WERI-Rb-1 (cell line): ENCODE data around the gene RAB33B.

ENCODE experiments used
- DNase-seq: peaks from one replicate; pipeline ENCODE4 v3.0.0-alpha.2; 2020
- H3K27ac ChIP-seq: fragments of 250-450 bp; sonication (Bioruptor Pico); 2 replicates; pipeline ENCODE4 v1.5.1; 2020; ENCODE audit warnings: mild to moderate bottlenecking, moderate library complexity
- H3K27me3 ChIP-seq: fragments of 250-450 bp; sonication (Bioruptor Pico); 2 replicates; pipeline ENCODE4 v1.5.1; 2021; ENCODE audit warnings: mild to moderate bottlenecking, low read depth, moderate library complexity; ENCODE audit not compliant: insufficient read depth, severe bottlenecking
- H3K36me3 ChIP-seq: fragments of 250-450 bp; sonication (Bioruptor Pico); 2 replicates; pipeline ENCODE4 v1.5.1; 2020; ENCODE audit warnings: mild to moderate bottlenecking, moderate library complexity
- H3K4me3 ChIP-seq: 2 replicates; pipeline ENCODE4 v1.5.1; 2011; ENCODE audit warnings: low read depth, mild to moderate bottlenecking, control low read depth, low read length
- H3K9me3 ChIP-seq: fragments of 250-450 bp; sonication (Bioruptor Pico); 2 replicates; pipeline ENCODE4 v1.5.1; 2021; ENCODE audit warnings: mild to moderate bottlenecking, moderate library complexity; ENCODE audit not compliant: severe bottlenecking
- CTCF ChIP-seq: IDR thresholded peaks from 2 replicates; pipeline ENCODE4 v1.5.1; 2011; ENCODE audit warnings: low read depth, mild to moderate bottlenecking, control low read depth, inconsistent platforms, low read length

The RAB33B gene

GRCh38 chr4:139499186-139499585 lies 45.3 kb downstream of the RAB33B start:
- DNase-seq: no peak
- H3K27me3 ChIP-seq: no peaks in the 10 kb centered on the region
- H3K4me3 ChIP-seq: no peak overlapping the region
- H3K27ac ChIP-seq: no peak overlapping the region
- no peaks in the 10 kb centered on the region for H3K36me3 ChIP-seq
- no peak for TF ChIP-seq CTCF
- no peaks in the 10 kb centered on the region for H3K9me3 ChIP-seq

GRCh38 chr4:139501117-139501516 lies 47.2 kb downstream of the RAB33B start:
- Histone ChIP-seq H3K27me3 (no peaks in the 10 kb centered on the region), H3K27ac (no peak overlapping the region), H3K36me3 (no peaks in the 10 kb centered on the region), H3K9me3 (no peaks in the 10 kb centered on the region), H3K4me3 (no peak overlapping the region)
- no peak for DNase-seq
- TF ChIP-seq CTCF: no peak

- DNase-seq: no peak
- H3K9me3 ChIP-seq: no peaks in the 10 kb centered on the region
- H3K27me3 ChIP-seq: no peaks in the 10 kb centered on the region
- TF ChIP-seq CTCF: no peak
- H3K27ac ChIP-seq: no peak overlapping the region
- no peak overlapping the region for H3K4me3 ChIP-seq
- no peaks in the 10 kb centered on the region for H3K36me3 ChIP-seq
Measured at GRCh38 chr4:139501527-139501926, 47.6 kb downstream of the RAB33B start.

GRCh38 chr4:139501927-139502899 lies 48.3 kb downstream of the RAB33B start:
- Histone ChIP-seq H3K27ac (no peak overlapping the region), H3K4me3 (no peak overlapping the region), H3K9me3 (no peaks in the 10 kb centered on the region), H3K27me3 (no peaks in the 10 kb centered on the region), H3K36me3 (no peaks in the 10 kb centered on the region)
- DNase-seq: no peak
- no peak for TF ChIP-seq CTCF

GRCh38 chr4:139503622-139504166 lies 49.8 kb downstream of the RAB33B start:
- no peak for TF ChIP-seq CTCF
- no peak for DNase-seq
- no peaks in the 10 kb centered on the region for H3K9me3 ChIP-seq
- H3K4me3 ChIP-seq: no peak overlapping the region
- no peak overlapping the region for H3K27ac ChIP-seq
- no peaks in the 10 kb centered on the region for H3K36me3 ChIP-seq
- H3K27me3 ChIP-seq: no peaks in the 10 kb centered on the region
